ENCODE results near the gene METTL9. TPM values are rescaled to one million over a fixed set of nuclear protein-coding genes. Genes with fewer than 3 reads are reported as not detected.

Gene METTL9
- total and polyA plus RNA-seq, 2 experiments from 2014 or later = 72.5 to 152 TPM

DNA sequence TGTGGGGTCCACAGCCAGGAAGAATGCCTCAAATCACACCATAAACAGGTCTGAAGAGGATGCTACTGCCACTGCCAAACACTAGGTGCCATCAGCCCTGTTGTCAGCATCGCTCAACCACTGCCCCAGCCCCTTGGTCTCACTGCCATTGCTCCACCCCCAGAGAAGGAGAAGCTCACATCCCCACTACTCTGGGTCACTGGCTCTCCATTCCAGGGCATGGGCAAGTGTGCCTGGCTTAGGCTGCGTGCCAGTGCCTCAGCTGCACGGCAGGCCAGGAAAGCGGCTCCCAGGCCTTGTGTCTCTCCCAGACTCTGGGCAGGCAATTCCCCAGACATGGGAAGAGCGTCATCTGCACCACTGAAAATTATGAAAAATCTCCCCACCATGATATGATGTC, 54.2 kb downstream of the METTL9 start (continued):
- TF ChIP-seq, protein P1, sequence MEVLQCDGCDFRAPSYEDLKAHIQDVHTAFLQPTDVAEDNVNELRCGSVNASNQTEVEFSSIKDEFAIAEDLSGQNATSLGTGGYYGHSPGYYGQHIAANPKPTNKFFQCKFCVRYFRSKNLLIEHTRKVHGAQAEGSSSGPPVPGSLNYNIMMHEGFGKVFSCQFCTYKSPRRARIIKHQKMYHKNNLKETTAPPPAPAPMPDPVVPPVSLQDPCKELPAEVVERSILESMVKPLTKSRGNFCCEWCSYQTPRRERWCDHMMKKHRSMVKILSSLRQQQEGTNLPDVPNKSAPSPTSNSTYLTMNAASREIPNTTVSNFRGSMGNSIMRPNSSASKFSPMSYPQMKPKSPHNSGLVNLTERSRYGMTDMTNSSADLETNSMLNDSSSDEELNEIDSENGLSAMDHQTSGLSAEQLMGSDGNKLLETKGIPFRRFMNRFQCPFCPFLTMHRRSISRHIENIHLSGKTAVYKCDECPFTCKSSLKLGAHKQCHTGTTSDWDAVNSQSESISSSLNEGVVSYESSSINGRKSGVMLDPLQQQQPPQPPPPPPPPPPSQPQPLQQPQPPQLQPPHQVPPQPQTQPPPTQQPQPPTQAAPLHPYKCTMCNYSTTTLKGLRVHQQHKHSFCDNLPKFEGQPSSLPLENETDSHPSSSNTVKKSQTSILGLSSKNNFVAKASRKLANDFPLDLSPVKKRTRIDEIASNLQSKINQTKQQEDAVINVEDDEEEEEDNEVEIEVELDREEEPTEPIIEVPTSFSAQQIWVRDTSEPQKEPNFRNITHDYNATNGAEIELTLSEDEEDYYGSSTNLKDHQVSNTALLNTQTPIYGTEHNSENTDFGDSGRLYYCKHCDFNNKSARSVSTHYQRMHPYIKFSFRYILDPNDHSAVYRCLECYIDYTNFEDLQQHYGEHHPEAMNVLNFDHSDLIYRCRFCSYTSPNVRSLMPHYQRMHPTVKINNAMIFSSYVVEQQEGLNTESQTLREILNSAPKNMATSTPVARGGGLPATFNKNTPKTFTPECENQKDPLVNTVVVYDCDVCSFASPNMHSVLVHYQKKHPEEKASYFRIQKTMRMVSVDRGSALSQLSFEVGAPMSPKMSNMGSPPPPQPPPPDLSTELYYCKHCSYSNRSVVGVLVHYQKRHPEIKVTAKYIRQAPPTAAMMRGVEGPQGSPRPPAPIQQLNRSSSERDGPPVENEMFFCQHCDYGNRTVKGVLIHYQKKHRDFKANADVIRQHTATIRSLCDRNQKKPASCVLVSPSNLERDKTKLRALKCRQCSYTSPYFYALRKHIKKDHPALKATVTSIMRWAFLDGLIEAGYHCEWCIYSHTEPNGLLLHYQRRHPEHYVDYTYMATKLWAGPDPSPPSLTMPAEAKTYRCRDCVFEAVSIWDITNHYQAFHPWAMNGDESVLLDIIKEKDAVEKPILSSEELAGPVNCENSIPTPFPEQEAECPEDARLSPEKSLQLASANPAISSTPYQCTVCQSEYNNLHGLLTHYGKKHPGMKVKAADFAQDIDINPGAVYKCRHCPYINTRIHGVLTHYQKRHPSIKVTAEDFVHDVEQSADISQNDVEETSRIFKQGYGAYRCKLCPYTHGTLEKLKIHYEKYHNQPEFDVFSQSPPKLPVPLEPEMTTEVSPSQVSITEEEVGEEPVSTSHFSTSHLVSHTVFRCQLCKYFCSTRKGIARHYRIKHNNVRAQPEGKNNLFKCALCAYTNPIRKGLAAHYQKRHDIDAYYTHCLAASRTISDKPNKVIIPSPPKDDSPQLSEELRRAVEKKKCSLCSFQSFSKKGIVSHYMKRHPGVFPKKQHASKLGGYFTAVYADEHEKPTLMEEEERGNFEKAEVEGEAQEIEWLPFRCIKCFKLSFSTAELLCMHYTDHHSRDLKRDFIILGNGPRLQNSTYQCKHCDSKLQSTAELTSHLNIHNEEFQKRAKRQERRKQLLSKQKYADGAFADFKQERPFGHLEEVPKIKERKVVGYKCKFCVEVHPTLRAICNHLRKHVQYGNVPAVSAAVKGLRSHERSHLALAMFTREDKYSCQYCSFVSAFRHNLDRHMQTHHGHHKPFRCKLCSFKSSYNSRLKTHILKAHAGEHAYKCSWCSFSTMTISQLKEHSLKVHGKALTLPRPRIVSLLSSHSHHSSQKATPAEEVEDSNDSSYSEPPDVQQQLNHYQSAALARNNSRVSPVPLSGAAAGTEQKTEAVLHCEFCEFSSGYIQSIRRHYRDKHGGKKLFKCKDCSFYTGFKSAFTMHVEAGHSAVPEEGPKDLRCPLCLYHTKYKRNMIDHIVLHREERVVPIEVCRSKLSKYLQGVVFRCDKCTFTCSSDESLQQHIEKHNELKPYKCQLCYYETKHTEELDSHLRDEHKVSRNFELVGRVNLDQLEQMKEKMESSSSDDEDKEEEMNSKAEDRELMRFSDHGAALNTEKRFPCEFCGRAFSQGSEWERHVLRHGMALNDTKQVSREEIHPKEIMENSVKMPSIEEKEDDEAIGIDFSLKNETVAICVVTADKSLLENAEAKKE (CRISPR knock-in tag; IDR thresholded peaks at IDR 0.05) = no peak
- TF ChIP-seq ZNF331 (CRISPR knock-in tag; IDR thresholded peaks at IDR 0.05; ENCODE audit: low read depth) = no peak
- TF ChIP-seq EZH2phosphoT487 (IDR thresholded peaks at IDR 0.05; ENCODE audit: unreplicated experiment) = no peak
- TF ChIP-seq, protein P2, sequence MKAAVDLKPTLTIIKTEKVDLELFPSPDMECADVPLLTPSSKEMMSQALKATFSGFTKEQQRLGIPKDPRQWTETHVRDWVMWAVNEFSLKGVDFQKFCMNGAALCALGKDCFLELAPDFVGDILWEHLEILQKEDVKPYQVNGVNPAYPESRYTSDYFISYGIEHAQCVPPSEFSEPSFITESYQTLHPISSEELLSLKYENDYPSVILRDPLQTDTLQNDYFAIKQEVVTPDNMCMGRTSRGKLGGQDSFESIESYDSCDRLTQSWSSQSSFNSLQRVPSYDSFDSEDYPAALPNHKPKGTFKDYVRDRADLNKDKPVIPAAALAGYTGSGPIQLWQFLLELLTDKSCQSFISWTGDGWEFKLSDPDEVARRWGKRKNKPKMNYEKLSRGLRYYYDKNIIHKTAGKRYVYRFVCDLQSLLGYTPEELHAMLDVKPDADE (IDR thresholded peaks at IDR 0.05) = no peak
- no peak for TF ChIP-seq STAT1 (IDR thresholded peaks at IDR 0.05; ENCODE audit: unreplicated experiment)
- no peak for TF ChIP-seq POLR2AphosphoS5 (IDR thresholded peaks at IDR 0.05; ENCODE audit: low read depth)

DNA sequence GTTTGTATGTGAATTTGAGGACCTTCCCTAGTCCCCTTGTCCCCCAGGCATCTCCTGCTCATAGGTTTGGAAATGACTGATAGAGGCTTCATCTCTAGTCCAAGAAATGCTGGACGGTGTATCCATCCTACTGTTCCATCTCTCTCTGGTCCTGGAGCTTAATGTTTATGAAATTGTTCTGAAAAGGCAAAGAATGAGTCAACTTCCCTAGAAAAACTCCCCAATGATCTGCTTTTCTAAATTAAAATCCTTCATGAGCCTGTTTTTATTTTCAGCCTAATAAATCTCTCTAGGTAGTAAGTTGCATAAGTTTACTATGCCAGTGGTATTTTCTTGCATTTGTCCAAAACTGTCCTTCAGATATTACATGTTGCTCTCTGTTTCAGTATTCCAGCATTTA, 55.1 kb downstream of the METTL9 start:
- no peak overlapping the region for H3K4me3 ChIP-seq
- no peaks in the 10 kb centered on the region for H3K9me2 ChIP-seq (ENCODE audit: insufficient read depth)
- H2AFZ ChIP-seq = no peak overlapping the region
- DNase-seq (ENCODE audit: low spot score) (no peak), ATAC-seq (no peak)
- no peaks in the 10 kb centered on the region for H3K27me3 ChIP-seq (ENCODE audit: insufficient read depth)
- no peaks in the 10 kb centered on the region; the same call in 1 of the 3 replicates for H3K4me1 Mint-ChIP-seq
- H3K4me3 Mint-ChIP-seq = no peak overlapping the region
- H3K27ac ChIP-seq (ENCODE audit: low read depth) = no peak overlapping the region
- peaks cover 15% of the 10 kb centered on the region for H3K79me2 ChIP-seq (replicated peaks; ENCODE audit: insufficient read depth)
- H3F3A ChIP-seq (replicated peaks; ENCODE audit: low read depth) = no peaks in the 10 kb centered on the region
- no peaks in the 10 kb centered on the region for H3K4me1 ChIP-seq (ENCODE audit: insufficient read depth)
- 0 out of 3 replicates have a peak, but pooled peaks cover 10% of the 10 kb centered on the region for H3K36me3 Mint-ChIP-seq (ENCODE audit: low read depth)
- no peaks in the 10 kb centered on the region for H3K9me3 Mint-ChIP-seq
- H4K20me1 ChIP-seq (replicated peaks; ENCODE audit: insufficient read depth) = no peaks in the 10 kb centered on the region; the same call in 1 of the 2 replicates
- no peak overlapping the region for H3K27ac Mint-ChIP-seq
- no peak overlapping the region for H3K4me2 ChIP-seq
- H3K36me3 ChIP-seq (ENCODE audit: insufficient read depth) = no peaks in the 10 kb centered on the region
- peaks cover 4% of the 10 kb centered on the region for H3K27me3 Mint-ChIP-seq (ENCODE audit: insufficient read depth, low read depth, poor library complexity)
- no peak for TF ChIP-seq ZNF331 (CRISPR knock-in tag; IDR thresholded peaks at IDR 0.05; ENCODE audit: low read depth)
- TF ChIP-seq, protein P1 (CRISPR knock-in tag; IDR thresholded peaks at IDR 0.05) = no peak

Data from GM23338 (cell line).